Measurements from ENCODE around the gene HPCA.

HPCA gene

DNA sequence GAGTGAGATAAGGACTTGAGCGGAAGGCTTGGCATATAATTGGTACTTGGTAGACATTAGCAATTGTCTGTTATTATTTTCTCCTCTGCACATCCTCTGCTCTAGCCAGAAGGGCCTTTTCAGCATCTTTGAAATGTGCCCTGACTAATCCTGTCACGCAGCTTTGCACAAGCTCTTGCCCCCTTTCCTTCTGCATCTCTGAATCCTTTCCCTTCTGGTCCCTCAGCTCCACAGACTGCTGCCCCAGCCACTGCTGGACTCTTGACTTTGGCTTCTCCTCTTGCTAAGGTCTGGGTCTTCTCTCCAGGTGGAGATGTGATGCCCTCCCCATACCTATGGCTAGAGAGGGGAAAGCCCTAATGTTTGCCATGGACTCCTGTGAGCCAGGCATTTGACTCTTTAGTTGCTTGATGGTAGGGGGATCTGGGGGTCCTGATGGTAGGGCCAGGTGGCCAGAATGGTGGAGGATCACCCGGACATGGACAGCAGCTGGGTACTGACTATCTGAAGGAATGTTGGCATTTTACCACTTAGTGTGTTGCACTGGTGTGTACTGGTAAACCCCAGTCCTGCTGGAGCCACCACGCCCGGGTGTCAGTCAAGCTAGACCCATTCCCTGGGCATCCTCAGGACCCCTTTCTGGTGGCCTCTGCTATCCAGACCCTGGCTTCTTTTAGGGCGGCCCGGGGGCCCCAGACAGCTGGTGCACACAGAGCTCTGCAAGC is 4.4 kb downstream of the HPCA start:
- DNase-seq (ENCODE audit: low spot score): no peak

DNA sequence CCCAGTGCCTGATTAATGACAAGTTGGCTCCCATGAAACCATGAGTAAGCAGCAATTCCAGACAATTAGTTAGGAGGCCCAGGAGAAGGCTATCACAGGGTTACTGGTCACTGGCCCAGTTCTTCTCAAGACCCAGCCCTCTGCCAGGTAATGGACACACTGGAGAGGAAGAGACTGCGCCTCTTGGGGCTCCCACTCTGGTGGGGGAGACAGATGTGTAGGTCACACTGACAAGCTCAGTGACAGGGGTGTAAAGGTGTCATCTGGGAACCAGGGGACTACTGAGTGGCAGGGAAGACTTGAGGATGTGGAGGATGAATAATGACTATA is 4.9 kb downstream of the HPCA start:
- DNase-seq (ENCODE audit: low spot score): no peak

DNA sequence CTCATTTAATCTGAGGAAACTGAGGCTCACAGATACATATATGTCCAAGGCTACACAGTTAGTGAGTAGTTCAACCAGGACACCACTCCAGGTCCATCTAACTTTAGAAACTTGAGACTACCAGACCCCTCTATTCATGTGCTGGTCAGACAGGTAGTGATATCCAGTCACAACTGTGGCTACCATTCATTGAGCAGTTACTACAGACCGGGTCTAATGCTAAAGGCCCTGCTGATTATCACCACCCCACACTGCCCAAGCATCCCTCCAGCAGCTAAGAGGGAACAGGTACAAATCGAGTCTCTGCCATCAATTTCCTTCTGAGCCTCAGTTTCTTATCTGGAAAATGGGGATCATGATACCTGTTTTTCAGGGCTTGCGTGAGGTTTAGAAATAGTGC is 5.3 kb downstream of the HPCA start:
- no peak for DNase-seq (ENCODE audit: low spot score)

DNA sequence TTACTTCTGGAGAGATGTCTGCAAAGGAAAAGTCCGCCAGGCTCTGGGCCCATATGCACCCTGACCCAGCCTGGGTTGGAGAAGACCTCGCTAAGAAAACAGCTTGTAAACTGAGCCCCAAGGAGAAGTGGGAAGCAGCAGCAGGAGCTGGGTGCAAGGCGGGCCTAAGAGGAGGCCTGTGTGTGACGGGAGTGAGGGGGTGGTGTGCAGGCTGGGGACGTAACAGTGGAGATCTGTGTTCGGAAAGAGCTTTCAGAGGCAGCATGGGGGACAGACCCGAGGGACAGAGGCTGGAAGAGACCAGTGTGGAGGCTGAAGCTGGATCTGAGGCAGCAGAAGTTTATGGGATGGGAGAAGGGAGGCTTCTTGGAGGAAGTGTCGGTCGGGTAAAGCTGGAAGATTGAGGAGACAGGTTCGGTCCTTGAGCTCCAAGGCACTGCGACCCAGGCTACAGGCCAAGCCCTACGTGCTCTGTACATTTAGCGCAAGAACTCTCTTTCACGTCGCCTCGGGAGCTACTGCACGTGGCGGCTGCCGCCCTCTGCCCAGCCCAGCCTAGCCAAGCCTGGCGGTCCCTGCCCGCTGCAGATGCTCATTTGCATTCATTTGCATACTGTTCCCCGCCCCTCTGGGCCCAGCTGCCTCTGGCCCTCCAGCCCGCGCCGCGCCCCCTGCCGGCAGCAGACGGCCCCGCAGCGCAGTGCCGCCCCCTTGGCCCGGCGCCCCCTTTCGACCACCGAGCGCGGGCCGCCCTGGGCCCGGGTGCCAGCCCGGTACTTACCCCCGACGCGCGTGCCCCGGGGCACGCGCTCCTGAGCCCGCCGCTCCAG is 6.3 kb downstream of the HPCA start:
- no peak for DNase-seq (ENCODE audit: low spot score)

DNA sequence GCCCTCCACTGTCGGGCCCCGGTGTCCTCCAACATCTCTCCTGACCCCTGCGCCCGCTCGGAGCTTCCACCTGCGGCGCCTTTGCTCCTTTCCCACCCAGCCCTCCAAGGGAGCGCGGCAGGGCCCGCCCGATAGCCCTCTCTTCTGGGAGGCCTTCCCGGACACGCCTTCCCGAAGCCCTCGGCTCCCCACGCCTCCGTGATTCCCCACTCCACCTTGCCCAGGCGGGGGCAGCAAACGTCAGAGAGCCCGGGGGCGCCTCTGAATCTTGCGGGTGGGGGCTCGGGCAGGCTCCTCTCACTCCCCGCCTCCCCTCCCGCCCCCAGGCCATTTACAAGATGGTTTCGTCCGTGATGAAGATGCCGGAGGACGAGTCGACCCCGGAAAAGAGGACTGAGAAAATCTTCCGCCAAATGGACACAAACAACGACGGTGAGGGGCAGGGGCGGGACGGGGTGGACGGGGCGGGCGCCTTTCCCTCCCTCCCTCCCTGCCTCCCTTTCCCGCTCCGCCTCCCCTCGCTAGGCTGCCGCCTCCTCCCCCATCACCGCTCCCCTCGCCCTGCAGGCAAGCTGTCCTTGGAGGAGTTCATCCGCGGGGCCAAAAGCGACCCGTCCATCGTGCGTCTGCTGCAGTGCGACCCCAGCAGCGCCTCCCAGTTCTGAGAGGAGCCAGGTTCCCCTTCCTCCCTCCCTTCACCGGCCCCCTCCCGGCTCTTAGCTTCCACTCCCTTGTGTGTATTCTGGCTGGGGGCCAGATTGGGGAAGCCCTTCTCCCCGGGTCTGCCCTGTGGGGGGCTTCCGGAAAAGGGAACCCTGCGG is 7.1 kb downstream of the HPCA start:
- no peak for DNase-seq (ENCODE audit: low spot score)

DNA sequence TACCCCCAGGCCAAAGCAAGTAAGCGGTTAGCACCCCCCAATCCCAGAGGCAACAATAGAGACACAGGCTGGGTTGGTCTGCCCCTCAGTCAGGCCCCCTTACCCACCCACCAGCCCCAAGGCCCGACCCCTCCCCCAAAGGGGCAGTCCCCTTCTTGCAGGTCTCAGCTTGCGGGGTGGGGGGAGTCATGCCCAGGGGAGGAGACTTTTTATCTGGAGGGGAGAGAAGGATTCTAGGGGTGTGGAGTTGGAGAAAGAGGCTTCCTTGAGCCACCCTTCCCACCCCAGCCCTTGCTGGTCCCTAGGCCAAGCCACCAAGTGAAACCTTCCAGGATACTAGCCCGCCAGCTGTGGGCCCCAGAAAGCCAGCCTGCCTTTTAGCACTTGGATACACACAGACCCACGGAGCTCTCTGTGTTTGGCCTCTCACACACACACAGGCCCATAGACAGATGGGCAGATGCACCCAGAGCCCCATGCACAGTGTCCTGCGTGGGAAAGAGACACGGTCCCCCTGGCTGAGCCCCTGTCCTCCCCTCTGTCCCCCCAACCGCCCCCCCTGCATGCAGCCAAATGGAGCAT is 7.8 kb downstream of the HPCA start:
- DNase-seq (ENCODE audit: low spot score): no peak

DNA sequence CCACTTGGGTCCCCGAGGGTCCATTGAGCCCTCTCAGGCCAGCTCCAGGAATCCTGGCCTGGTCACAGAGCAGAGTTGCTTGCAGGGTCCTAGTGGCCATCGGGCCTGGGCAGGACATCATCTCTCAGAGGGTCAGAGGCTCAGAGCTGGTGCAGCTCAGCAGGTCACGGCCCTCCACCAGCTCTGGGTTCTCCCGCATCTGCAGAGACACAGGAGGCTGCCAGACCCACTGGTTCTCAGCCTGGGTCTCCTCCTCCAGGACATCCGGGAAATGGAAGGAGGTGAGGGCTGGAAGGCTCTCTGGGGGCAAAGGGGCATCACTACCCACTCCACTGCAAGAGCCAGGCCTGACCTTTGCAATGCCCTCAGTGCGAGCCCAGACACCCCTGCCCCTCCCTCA is 8.4 kb downstream of the HPCA start:
- DNase-seq (ENCODE audit: low spot score): no peak

DNA sequence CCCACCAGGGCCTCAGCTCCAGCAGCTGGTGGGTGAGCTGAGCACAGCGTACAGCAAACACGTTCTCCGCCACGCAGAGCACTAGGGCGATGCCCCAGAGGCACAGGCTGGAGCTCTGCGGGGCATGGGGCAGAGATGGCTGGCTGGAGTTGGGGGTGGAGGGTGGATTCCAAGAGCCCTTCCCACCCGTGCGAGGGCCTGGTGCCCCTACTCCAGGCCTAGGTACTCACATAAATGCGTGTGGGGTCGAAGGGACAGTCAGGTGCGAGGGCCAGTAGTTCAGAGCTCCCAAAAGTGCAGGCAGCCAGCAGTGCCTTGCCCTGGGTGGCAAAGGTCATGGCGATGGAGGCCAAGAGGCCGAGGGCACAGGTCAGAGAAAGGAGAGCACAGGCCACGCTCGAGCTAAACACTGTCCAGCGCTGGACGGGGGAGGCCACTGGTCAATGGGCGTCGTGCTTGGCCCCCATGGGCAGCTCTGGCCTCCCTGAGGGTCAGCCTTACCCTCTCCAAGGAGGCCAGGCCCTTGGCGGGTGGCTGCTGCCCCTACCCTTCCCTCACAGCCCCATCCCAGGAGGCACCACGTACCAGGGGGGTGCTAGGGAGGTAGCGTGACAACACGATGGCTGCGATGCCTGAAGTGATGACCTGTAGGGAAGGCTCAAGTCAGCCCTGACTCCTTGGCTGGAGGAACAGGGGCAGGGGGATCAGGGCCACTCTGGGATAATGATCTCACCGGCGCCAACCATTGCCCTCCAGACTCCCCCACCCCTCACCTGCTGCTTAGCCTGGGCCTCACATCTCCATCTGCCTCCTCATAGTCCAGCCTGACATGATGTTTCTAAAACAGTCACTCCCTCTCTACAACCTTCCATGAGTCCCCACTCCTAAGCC is 9.3 kb downstream of the HPCA start:
- no peak for DNase-seq (ENCODE audit: low spot score)

DNA sequence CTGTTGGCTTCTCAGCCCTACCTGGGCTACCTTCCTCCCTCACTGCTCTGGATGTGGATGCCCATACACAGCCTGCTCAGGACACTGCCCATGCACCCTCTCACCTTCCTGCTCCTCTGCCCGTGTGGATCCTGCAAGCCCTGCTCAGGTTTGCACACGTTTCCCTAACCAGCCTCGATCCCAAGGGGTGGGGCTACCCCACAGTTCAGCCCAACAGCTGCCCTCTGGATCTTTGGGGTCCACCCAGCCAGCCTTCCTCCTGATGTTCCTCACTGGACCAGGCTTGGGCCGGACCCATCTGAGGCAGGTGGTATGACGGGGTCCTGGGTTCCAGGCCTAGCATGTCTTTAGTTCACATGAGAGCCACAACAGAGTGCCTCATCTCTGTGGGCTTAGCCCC is 10.2 kb downstream of the HPCA start:
- no peak for DNase-seq (ENCODE audit: low spot score)

DNA sequence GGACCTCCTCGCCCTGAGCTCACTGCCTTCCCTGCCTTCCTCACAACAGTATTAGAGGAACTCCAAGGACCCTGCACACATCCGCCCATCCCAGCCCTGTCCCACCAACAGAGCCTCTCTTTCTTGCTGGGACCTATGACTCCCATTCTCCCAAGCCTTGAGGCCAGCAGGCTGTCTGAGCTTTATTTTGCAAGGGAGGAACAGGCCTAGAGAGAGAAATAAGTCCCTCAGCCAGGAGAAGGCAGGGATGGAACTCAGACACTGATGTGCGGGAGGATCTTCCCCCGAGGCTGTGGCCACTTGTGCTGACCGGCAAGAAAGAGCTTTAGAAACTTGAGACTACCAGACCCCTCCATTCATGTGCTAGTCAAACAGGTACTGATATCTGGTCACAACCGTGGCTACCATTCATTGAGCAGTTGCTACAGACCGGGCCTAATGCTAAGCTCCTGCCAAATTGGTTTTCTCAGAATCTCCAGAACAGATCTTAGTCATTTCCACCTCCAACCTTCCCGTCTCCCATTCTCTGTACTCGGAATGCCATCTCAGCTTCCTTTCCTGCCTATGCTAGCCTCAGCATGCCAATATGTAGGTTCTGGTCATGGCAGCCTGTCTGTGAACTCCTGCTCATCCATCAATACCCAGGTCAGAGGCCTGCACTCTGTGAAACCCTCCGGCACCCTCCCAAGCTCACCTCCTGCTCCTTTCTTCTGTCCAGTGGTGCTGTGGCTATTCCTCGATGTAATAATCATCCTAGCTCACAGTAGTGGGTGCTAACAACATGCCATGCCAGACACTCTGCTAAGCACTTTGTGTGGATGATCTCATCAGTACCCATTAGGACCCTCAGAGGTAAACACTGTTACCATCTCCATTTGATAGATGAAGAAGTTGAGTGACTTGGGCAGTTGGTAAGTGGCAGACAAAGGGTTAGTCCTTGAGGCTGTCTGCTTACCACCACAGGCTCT is 11.1 kb downstream of the HPCA start:
- DNase-seq (ENCODE audit: low spot score): no peak

DNA sequence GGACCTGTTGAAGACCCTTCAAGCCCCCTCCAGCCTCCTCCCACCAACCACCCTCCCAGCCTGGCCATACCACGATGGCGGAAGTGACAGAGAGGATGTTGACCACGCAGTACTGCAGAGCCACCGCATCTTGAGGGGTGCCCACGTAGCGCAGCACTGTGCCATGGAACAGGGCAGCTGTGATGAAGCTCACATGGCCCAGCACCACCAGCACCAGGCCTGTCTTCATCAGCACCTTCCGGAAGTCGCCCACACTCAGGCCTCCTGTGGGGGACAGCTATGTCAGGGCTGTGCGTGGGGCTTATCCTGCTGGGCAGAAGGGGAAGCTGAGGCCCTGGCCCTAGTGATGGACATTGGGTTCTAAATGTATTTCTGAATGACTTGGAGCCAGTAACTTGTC is 11.8 kb downstream of the HPCA start:
- no peak for DNase-seq (ENCODE audit: low spot score)

DNA sequence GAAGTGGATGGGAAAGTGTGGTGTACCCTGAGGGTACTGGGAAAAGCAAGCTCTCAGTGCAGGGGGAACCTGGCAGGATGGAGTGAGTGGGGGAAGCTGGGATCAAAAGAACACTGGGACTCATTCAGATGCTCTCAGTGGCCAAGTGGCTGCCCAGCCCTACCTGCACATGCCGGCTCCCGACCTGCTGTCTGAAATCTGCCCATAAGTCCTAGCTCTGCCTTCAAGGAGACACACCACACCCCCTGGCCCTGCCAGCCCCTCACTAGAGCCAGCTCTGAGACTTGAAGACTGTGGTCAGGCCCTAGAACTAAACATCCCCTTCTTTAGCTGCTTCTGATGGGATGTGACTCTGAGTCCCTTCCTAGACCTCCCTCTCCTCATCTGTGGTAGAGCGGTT is 12.7 kb downstream of the HPCA start:
- DNase-seq (ENCODE audit: low spot score): no peak

DNA sequence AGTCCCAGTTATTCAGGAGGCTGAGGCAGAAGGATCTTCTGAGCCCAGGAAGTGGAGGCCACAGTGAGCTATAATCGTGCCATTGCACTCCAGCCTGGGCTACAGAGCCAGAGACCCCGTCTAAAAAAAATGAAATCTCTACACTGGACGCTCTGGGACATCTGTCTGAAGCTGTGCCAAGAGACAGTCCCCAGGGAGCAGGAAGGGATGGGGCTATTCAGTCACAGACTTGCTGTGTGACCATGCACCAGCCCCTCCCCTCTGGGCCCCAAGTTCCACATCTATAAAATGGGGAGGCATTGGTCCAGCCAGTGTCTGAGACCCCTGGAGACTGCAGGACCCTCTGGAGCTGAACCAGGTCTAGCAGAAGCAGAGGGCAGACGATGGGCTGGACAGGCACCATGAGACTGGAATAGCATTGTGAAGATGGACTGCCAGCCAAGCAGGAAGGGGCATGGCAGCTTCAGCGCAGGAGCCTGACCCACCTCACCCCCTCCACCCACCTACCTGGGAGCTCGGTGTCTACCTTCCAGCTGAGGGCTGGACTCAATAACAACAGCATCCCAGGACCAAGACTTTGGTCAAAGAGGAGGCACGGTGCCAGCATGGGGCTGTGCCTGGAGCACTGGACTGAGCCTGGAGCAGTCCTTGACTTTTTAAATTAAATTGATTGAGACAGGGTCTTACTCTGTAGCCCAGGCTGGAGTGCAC is 13.4 kb downstream of the HPCA start:
- DNase-seq (ENCODE audit: low spot score): no peak

DNA sequence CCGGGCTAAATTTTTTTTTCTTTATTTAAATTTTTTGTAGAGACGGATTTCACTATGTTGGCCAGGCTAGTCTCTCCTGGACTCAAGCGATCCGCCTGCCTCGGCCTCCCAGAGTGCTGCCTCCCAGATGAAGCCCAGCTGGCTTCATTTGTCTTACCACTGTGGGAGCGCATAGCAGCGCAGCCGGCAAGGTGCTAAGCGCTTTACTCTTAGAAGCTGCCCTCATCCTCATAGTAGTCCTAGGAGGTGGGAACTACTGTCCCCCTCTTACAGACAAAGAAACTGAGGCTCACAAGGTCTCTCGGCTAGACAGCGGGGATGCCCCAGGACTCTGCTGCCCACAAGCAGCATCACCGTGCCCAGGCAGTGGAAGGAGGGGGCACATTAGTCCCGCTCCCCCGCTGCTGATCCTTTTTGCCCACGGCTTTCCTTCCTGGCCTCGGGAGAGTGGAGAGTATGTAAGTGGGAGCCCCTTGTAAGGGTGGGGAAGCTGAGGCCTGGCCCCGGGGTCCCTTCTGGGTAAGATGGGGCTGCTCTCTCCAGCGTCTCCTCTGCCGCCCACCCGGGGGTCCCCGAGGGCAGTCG is 14.2 kb downstream of the HPCA start:
- no peak for DNase-seq (ENCODE audit: low spot score)

DNA sequence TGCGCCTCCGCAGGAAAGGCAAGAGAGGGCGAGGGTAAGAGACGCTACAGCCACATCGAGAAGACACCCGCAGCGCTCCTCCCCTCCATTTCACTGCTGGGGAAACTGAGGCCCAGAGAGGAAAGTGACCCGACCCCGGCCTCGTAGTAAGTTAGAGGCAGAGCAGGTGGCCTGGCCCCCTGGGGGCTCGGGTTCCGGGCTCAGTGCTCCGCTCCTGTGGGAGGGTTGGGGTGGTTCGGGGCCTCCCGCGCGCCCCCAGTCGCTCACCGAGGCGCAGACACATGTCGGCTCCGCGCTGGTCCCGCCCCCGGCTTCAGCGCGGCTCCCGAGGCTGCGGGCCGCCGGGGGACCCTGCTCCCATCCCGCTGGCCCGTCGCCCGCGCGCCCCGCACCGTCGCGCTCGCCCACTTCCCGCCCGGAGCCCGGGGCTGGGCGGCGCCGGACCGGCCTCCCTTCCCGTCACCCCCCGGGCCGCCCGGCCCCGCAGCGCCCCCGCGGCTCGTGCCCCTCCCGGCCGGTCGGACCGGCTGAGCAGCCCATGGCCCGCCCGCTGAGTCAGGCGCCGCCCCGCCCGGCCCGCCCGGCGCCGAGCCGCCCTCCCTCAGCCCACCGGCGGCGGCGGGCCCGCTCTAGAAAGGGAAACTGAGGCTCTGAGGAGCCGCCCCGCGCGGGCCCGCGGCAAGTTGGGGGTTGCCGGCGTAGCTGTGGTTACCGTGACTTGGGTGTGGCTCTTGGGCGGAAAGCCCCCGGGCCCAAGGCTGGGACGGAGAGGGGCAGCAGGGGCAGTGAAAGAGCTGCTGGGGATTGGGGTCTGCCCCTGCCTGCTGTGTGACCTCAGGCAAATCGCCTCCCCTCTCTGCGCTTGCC is 14.9 kb downstream of the HPCA start, which contains the start of gene TMEM54:
Gene TMEM54 (minus strand): TSS at position 434 of the 867 bp plus-strand sequence. CDS start 151 bp downstream, at position 283.
- DNase-seq (ENCODE audit: low spot score): no peak

DNA sequence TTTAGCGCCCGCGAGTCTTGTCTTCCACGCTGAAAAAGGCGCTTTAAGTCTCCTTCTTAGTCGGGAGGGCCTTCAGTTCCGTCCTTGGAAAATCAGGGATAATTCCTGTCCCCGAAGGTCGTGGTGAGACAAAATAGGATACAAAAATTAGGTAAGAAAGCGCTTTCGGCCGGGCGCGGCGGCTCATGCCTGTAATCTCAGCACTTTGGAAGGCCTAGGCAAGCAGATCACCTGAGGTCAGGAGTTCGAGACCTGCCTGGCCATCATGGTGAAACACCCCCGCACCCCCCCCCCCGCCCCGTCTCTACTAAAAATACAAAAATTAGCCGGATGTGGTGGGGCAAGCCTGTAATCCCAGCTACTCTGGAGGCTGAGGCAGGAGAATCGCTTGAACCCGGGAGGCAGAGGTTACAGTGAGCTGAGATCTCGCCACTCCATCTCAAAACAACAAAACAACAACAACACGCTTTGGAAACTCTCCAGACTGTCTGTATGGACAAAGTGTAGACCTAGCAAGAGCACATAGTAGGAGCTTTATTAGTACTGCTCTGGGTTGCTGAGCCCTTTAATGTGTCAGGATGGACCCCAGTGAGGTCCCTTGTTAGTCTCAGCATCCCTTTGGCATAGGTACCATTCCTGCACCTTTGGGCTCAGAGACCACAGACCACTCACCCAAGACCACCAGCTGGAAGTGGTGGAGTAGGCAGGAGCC is 15.7 kb downstream of the HPCA start:
- no peak for DNase-seq (ENCODE audit: low spot score)

DNA sequence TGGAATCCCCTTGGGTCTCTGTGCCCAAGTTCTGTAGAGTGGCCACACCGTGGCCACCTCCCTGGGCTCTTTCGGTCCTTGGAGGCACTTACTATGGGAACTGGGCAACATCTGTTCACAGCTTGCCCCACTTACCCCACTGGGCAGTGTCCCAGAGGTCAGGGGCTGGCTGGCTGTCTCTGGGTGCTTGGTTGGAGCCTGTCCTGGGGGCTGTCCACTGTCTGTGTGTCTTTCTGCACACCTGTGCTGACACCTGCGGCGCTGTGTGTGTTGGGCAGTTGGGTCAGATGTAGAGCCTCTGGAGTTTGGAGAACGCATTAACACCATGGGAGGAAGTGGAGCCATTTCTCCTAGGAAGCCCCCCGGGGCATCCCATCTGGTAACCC is 16.2 kb downstream of the HPCA start:
- DNase-seq (ENCODE audit: low spot score): no peak

Measured in CD4-positive, alpha-beta T cell treated with Interleukin-6 at 100 ng/mL for 8 hours (primary cell).